Upper lobe of left lung (tissue), 4 donors: ENCODE data around the gene MMP11.

Source experiments
- CTCF ChIP-seq, 6 experiments: fragments of 450-650 bp in 4 of 6; fragments of 200-600 bp in 2 of 6; sonication (generic) in 2 of 6; IDR thresholded peaks; one replicate each; pipeline ENCODE4 v1.5.1; 2016 to 2019; ENCODE audit warnings: antibody characterized with exemption in 6 of 6
- EP300 ChIP-seq, 4 donors: sonication (generic); formaldehyde crosslinking; IDR thresholded peaks; one replicate each; pipeline ENCODE4 v1.5.1; 2017; ENCODE audit warnings: antibody characterized with exemption in 4 of 4, control low read depth in 2 of 4
- POLR2A ChIP-seq, 4 donors: fragments of 450-650 bp; IDR thresholded peaks; one replicate each; pipeline ENCODE4 v1.5.1; 2016 to 2017; ENCODE audit warnings: antibody characterized with exemption in 4 of 4, mild to moderate bottlenecking in 2 of 4
- POLR2AphosphoS5 ChIP-seq, 2 donors: sonication (generic); formaldehyde crosslinking; IDR thresholded peaks; one replicate each; pipeline ENCODE4 v1.5.1; 2017; ENCODE audit warnings: antibody characterized with exemption in 2 of 2

- TF ChIP-seq CTCF (IDR thresholded peaks at IDR 0.05) (no peak), POLR2A (IDR thresholded peaks at IDR 0.05) (no peak), POLR2AphosphoS5 (IDR thresholded peaks at IDR 0.05) (no peak), EP300 (IDR thresholded peaks at IDR 0.05) (no peak)
These were observed 11.6 kb downstream of the MMP11 start for GRCh38 chr22:23784215-23784732.
